IPS-18c (cell line): ENCODE measurements around the gene SYT11.
"Not testable (repeated sequence)": the region's sequence is repeated elsewhere in the genome, so short reads cannot be mapped to it uniquely, and the experiment has no call there.

ENCODE experiments used
- H3K4me3 ChIP-seq: 2 replicates; pipeline ENCODE4 v1.7.0; 2013; ENCODE audit warnings: low read depth, mild to moderate bottlenecking, low read length, moderate library complexity; ENCODE audit not compliant: insufficient read depth
- H3K9me3 ChIP-seq: one replicate; pipeline ENCODE4 v1.6.1; 2013; ENCODE audit warnings: mild to moderate bottlenecking, low read length, moderate library complexity; ENCODE audit not compliant: control insufficient read depth, insufficient read depth

SYT11 gene

GRCh38 chr1:155884982-155885381 is 25.6 kb downstream of the SYT11 start:
- Histone ChIP-seq H3K9me3 (no peaks in the 10 kb centered on the region), H3K4me3 (no peak overlapping the region)

DNA sequence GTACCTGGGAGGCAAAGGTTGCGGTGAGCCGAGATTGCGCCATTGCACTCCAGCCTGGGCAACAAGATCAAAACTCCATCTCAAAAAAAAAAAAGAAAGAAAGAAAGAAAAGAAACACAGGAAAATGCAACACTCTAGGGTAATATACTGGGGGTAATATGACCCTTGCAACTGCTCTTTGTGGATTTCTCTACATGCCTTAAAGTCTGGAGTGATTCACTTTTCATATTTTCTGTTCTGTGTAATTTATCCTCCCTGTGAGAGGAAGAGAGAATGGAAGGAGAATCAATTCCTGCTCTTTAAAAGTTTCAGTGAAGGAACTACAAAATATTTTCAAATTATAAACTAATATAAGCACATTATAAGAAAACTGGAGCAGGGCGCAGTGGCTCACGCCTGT is 29.1 kb downstream of the SYT11 start:
- Histone ChIP-seq H3K9me3 (no peaks in the 10 kb centered on the region), H3K4me3 (no peak overlapping the region)

DNA sequence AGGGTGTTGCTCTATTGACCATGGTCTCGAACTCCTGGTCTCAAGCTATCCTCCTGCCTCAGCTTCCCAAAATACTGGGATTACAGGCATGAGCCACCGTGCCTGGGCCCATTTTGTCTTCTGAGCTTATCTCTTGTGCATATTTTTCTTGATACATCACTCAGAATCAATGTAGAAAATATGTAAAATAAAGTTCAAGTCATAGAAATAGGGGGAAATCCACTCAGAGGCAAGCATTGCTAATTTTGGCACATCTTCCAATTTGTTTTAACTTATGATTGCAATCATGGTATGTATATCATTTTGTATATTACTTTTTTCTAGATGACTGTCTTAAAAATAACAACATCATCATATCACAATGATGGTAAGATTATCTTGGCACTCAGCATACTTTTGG is 30.2 kb downstream of the SYT11 start:
- Histone ChIP-seq H3K4me3 (no peak overlapping the region), H3K9me3 (no peaks in the 10 kb centered on the region)

DNA sequence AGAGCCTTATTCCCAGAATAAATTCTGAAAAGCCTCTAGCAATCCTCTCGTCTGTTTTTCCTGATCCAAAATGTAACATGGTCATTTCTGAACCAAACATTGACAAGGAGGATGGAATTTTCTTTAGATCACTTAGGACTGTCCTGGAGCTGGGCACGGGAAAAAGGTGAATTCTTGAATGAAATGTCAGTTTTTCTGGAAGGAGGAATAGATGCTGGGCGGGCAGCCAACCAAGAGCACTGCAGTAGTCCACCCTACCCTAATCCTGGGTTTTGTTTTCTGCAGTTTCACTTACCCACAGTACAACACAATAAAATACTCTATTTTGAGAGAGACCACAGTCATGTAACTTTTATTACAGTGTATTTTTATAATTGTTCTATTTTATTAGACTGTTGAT is 30.9 kb downstream of the SYT11 start:
- H3K9me3 ChIP-seq, result no peaks in the 10 kb centered on the region
- no peak overlapping the region for H3K4me3 ChIP-seq

DNA sequence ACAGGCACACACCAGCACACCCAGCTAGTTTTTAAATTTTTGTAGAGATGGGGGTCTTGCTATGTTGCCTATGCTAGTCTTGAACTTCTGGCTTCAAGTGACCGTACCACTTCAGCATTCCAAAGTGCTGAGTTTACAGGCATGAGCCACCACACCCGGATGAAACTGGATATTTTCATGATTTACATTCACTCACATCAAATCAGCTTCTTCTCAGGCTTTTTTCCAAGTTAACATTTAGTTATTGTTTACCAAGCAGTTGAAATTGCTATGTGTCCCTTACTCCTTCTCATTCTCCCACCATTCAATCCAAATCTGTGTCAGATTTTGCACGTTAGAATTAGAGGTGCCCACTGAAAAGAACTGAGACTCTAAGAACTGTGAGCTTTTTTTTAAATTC is 33.4 kb downstream of the SYT11 start:
- H3K9me3 ChIP-seq, result no peaks in the 10 kb centered on the region
- no peak overlapping the region for H3K4me3 ChIP-seq

GRCh38 chr1:155893389-155894142 is 34.2 kb downstream of the SYT11 start:
- Histone ChIP-seq H3K9me3 (no peaks in the 10 kb centered on the region), H3K4me3 (no peak overlapping the region)

- H3K4me3 ChIP-seq, H3K9me3 ChIP-seq: not testable (repeated sequence)
These were observed 36.2 kb downstream of the SYT11 start for GRCh38 chr1:155895617-155896016.

- H3K9me3 ChIP-seq, H3K4me3 ChIP-seq: not testable (repeated sequence)
These were observed 37.1 kb downstream of the SYT11 start for GRCh38 chr1:155896476-155896875.

DNA sequence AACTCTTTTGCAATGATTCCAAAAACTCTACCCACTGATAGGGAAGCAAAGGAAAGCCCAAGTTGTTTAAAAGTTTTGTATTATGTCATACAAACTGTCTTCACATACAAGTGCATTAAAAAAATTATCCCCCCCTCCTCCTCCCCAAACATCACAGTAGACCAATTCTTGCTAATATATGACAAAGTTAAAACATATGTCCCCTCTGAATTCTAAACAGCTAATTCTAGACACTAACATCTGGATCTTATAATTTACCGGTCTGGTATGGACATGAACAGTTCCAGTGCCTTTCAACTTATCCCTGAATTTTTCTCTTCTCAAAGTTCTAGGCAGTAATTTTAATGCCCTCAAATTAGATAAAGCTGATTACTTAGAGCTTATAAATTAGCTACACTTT is 38.4 kb downstream of the SYT11 start:
- Histone ChIP-seq H3K9me3 (no peaks in the 10 kb centered on the region), H3K4me3 (no peak overlapping the region)

GRCh38 chr1:155898888-155899287 is 39.5 kb downstream of the SYT11 start:
- Histone ChIP-seq H3K9me3 (no peaks in the 10 kb centered on the region), H3K4me3 (no peak overlapping the region)

DNA sequence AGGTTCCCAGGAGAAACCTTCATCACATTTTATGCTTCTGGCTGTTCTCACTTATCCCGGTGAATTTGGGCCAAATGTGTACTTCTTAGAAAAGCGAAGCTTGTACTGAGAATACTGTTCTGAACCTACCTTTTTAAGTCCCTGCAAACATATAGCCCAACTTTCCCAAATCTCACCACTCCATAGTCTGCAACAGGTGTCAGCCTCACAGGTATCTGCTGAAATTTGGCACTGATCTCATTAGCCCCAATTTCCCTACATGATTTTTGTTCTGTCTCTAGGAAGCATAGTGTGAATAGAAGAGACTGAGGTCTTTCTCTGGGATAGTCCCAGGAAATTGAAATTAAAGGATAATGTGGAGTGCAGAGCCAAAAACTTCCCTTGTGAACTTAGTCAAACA is 40.3 kb downstream of the SYT11 start:
- Histone ChIP-seq H3K9me3 (no peaks in the 10 kb centered on the region), H3K4me3 (no peak overlapping the region)

GRCh38 chr1:155900161-155900560 is 40.8 kb downstream of the SYT11 start:
- Histone ChIP-seq H3K9me3 (no peaks in the 10 kb centered on the region), H3K4me3 (no peak overlapping the region)

DNA sequence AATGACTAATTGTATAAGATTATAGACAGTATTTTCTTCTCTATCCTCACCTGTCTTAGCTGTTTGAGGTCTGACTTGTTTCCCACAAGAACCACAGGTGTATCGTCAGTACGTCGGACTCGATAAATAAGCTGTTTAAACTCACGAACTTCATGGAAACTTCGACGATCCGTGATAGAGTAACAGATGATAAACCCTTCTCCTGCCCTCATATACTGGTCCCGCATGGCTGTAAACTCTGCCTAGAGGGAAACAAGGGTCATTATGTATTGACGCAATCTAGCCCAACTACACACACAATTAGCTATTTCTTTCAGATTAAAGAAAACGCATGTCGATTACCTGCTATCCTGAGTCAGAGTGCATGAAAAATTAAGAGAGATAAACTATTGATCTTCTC is 44.9 kb downstream of the SYT11 start:
- no peaks in the 10 kb centered on the region for H3K9me3 ChIP-seq
- no peak overlapping the region for H3K4me3 ChIP-seq

DNA sequence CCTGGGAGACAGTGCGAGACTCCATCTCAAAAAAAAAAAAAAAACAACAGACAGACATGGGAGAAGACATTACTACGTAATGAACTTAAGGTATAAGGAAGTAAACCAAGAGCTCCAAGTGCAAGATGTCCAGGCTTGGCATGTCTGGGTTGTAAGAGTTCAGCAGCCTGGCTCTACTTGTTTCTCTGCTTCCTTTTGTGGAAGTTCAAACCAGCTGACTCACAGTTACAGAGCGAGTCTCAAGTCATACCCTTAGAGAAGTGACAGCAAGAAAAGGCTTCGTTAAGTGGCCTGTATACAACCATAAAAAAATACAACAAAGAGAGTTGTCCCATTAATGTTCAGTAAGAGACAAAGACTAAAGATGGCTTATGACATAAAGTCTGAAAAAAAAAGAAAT is 50.5 kb downstream of the SYT11 start:
- Histone ChIP-seq H3K9me3 (no peaks in the 10 kb centered on the region), H3K4me3 (no peak overlapping the region)

- no peaks in the 10 kb centered on the region for H3K9me3 ChIP-seq
These were observed 51.3 kb downstream of the SYT11 start for GRCh38 chr1:155910621-155911121.

GRCh38 chr1:155911156-155912055 is 52.0 kb downstream of the SYT11 start, which contains the start of gene RIT1:
RIT1 (minus strand) TSS chr1:155911349; CDS start chr1:155910761, 588 bp downstream.
- Histone ChIP-seq H3K9me3 (no peaks in the 10 kb centered on the region), H3K4me3 (peak within 1 kb of the TSS; percentile 53)

More at GRCh38 chr1:155910621-155911121, 51.3 kb downstream of the SYT11 start:
- H3K4me3 ChIP-seq, result peak overlapping the region; percentile 53

DNA sequence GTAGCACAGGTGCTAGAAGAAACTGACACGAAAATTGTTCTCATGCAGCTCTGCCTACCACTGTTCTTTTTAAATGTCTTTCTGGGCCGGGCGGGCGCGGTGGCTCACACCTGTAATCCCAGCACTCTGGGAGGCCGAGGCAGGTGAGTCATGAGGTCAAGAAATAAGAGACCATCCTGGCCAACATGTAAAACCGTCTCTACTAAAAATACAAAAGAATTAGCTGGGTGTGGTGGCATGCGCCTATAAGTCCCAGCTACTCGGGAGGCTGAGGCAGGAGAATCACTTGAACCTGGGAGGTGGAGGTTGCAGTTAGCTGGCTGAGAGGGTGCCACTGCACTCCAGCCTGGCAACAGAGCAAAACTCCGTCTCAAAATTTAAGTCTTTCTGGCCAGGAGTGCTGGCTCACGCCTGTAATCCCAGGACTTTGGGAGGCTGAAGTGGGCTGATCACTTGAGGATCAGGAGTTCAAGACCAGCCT is 52.7 kb downstream of the SYT11 start:
- Histone ChIP-seq H3K9me3 (no peaks in the 10 kb centered on the region), H3K4me3 (no peak overlapping the region)
